ENCODE data around the gene SGF29.

DNA sequence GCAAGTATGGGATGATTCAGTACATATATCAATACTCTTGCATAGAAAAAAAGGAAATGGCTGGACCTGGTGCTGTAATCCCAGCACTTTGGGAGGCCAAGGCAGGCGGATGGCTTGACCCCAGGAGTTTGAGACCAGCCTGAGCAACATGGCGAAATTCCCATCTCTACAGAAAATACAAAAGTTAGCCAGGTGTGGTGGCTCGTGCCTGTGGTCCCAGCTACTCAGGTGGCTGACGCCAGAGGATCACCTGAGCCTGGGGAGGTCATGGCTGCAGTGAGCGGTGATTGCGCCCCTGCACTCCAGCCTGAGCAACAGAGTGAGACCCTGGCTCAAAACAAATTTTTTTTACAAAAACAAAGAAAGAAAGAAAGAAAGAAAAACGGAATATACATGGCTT, 7.1 kb upstream of the SGF29 start:
- TF ChIP-seq, protein P1, sequence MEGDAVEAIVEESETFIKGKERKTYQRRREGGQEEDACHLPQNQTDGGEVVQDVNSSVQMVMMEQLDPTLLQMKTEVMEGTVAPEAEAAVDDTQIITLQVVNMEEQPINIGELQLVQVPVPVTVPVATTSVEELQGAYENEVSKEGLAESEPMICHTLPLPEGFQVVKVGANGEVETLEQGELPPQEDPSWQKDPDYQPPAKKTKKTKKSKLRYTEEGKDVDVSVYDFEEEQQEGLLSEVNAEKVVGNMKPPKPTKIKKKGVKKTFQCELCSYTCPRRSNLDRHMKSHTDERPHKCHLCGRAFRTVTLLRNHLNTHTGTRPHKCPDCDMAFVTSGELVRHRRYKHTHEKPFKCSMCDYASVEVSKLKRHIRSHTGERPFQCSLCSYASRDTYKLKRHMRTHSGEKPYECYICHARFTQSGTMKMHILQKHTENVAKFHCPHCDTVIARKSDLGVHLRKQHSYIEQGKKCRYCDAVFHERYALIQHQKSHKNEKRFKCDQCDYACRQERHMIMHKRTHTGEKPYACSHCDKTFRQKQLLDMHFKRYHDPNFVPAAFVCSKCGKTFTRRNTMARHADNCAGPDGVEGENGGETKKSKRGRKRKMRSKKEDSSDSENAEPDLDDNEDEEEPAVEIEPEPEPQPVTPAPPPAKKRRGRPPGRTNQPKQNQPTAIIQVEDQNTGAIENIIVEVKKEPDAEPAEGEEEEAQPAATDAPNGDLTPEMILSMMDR (IDR thresholded peaks at IDR 0.05; ENCODE audit: low read depth, low read length), result no peak
- no peak for TF ChIP-seq POLR2A (IDR thresholded peaks at IDR 0.05; ENCODE audit: extremely low read depth, insufficient read length)
- TF ChIP-seq MAX (IDR thresholded peaks at IDR 0.05; ENCODE audit: low read depth, low read length), result no peak
- TF ChIP-seq MYC (IDR thresholded peaks at IDR 0.05; ENCODE audit: low read depth, low read length), result no peak

Data from NB4 (cell line).